SK-N-MC (cell line): Measurements from ENCODE around the gene FAF2.

Experiments
- EZH2 ChIP-seq: fragments of 200-600 bp; sonication (generic); IDR thresholded peaks from one replicate; pipeline ENCODE4 v1.6.1; 2017; ENCODE audit warnings: antibody characterized with exemption
- FOXP2 ChIP-seq: optimal IDR thresholded peaks from 2 replicates; pipeline ENCODE3; 2011; ENCODE audit warnings: mild to moderate bottlenecking, moderate library complexity; ENCODE audit not compliant: insufficient read depth; ENCODE audit errors: extremely low read length, control extremely low read depth
- POLR2AphosphoS5 ChIP-seq: IDR thresholded peaks from 2 replicates; pipeline ENCODE4 v1.6.1; 2012; ENCODE audit warnings: mild to moderate bottlenecking, low read depth, low read length, borderline replicate concordance

GRCh38 chr5:176485176-176485575 lies 37.0 kb downstream of the FAF2 start:
- TF ChIP-seq POLR2AphosphoS5, result no peak
- no peak for TF ChIP-seq EZH2
- TF ChIP-seq FOXP2, result no peak
